IPS-18a (cell line): ENCODE results near the gene RHCG.
A peak's percentile ranks its signal among the peaks of the same experiment; 100 is the strongest.
"Not testable (repeated sequence)": the region's sequence is repeated elsewhere in the genome, so short reads cannot be mapped to it uniquely, and the experiment has no call there.

Experiments
- H3K27ac ChIP-seq: one replicate; pipeline ENCODE4 v1.5.1; 2013; ENCODE audit warnings: low read length
- H3K27me3 ChIP-seq: one replicate; pipeline ENCODE4 v1.6.1; 2013; ENCODE audit warnings: mild to moderate bottlenecking, low read length; ENCODE audit not compliant: control insufficient read depth, insufficient read depth
- H3K36me3 ChIP-seq: one replicate; pipeline ENCODE4 v1.6.1; 2013; ENCODE audit warnings: low read depth, low read length; ENCODE audit not compliant: control insufficient read depth
- H3K4me1 ChIP-seq: one replicate; pipeline ENCODE4 v1.6.1; 2013; ENCODE audit warnings: low read depth, low read length; ENCODE audit not compliant: control insufficient read depth
- H3K4me3 ChIP-seq: one replicate; pipeline ENCODE4 v1.5.1; 2013; ENCODE audit warnings: low read length
- H3K9ac ChIP-seq: one replicate; pipeline ENCODE4 v1.6.1; 2013; ENCODE audit warnings: mild to moderate bottlenecking, low read length, moderate library complexity
- H3K9me3 ChIP-seq: one replicate; pipeline ENCODE4 v1.6.1; 2013; ENCODE audit warnings: low read depth, low read length; ENCODE audit not compliant: control insufficient read depth

The RHCG gene

DNA sequence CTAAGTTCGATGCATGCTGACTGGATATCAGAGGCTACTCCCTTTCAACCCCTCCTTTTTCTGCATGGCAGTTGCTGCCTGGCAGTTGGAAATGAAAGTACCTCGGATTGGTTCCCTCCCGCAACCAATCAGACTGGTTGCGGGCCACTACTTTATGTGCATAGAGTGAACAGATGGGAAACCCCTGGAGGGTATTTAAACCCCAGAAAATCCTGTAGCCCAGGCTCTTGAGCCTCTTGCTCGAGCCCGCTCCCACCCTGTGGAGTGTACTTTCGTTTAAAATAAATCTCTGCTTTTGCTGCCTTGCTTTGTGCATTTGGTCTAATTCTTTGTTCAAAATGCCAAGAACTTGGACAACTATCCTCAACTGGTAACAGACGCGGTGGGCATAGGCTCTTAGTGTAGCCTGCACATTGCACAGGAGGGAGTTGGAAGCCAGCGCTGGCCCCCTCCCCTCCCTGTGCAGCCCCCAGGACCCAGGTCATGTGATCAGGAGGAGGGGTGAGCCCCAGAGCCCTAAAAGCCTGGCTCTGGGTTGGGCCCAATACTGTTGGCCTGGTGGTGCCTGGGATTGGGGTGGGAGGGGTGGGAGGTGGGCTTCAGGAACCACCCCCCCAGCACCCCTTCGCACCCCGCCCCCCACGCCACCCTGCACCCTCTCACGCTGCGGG, 26.8 kb downstream of the RHCG start:
- Histone ChIP-seq H3K27me3 (no peaks in the 10 kb centered on the region), H3K9me3 (no peaks in the 10 kb centered on the region), H3K9ac (no peak overlapping the region), H3K4me3 (no peak overlapping the region), H3K36me3 (no peaks in the 10 kb centered on the region), H3K4me1 (peaks cover 17% of the 10 kb centered on the region), H3K27ac (no peak overlapping the region)

DNA sequence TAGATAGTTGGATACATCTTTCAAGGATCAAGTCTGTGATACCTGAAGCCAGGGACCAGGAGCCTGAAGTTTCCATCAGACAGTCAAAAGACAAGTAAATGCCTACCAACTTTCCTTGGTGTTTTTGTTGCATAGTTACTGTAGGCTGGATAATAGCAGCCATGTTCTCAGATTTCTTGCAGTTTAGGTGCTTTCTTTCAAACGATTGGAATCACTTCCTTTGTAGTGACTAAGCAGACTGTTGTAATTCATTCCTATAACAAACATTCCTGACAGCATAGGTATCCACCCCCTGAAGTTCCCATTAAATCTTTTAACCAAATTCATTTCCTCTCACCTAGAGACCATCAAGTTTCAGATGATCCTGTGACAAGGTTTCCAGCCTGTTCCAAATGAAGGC, 27.6 kb downstream of the RHCG start:
- H3K9ac ChIP-seq, H3K36me3 ChIP-seq, H3K27me3 ChIP-seq, H3K9me3 ChIP-seq: not testable (repeated sequence)
- peak overlapping the region; percentile 20 for H3K27ac ChIP-seq
- H3K4me1 ChIP-seq, result peaks cover 17% of the 10 kb centered on the region
- H3K4me3 ChIP-seq, result peak overlapping the region; percentile 5

DNA sequence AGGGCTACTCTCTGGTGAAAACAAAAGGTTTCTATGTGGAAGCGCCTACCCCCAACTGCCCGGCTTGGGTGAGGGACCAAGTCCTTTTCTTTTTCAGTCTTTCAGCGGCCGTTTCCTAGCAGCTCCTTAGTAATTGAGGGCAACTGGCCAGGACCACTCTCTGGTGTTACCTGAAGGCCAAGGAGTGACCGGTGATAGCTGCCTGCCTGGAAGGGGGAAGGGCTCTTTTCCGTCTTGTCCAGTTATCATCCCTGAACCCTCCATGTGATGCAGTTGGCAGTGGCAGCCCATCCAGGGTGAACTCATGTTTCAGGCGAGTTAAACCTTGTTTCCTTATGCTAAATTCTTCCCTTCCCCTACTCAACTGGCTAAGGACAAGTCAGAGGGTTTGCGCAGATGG, 33.3 kb downstream of the RHCG start:
- Histone ChIP-seq H3K27ac (no peak overlapping the region), H3K9ac (no peak overlapping the region), H3K4me1 (peaks cover 12% of the 10 kb centered on the region), H3K27me3 (peaks cover 42% of the 10 kb centered on the region), H3K4me3 (no peak overlapping the region), H3K36me3 (no peaks in the 10 kb centered on the region), H3K9me3 (no peaks in the 10 kb centered on the region)

DNA sequence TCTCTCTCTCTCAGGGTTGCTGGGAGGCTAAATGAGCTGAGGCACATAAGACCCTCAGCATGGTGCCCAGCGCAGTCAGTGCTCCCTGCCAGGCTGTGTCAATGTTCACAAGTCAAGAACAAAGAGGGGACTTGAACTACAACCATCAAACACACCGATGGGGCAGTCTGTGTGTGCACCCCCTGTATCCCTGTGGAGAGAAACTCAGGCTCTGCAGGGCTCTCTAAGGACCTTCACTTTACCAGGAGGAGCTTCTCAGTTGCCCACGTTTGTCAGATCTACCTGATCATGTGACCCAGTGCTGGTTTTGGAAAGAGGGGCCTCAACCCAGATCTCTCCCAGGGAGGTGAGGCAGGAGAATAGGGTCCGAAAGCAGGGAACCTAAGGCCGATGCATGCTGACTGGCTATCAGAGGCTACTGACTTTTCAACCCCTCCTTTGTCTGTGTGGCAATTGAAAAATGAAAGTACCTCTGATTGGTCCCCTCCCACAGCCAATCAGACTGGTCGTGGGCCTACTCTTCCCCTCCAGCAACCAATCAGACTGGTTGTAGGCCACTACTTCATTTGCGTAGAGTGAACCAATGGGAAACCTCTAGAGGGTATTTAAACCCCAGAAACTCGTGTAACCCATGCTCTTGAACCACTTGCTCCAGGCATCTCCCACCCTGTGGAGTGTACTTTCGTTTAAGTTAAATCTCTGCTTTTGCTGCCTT, 34.0 kb downstream of the RHCG start:
- Histone ChIP-seq H3K4me3 (no peak overlapping the region), H3K4me1 (peaks cover 12% of the 10 kb centered on the region), H3K9ac (no peak overlapping the region), H3K27me3 (peaks cover 50% of the 10 kb centered on the region), H3K27ac (no peak overlapping the region), H3K36me3 (no peaks in the 10 kb centered on the region), H3K9me3 (no peaks in the 10 kb centered on the region)

DNA sequence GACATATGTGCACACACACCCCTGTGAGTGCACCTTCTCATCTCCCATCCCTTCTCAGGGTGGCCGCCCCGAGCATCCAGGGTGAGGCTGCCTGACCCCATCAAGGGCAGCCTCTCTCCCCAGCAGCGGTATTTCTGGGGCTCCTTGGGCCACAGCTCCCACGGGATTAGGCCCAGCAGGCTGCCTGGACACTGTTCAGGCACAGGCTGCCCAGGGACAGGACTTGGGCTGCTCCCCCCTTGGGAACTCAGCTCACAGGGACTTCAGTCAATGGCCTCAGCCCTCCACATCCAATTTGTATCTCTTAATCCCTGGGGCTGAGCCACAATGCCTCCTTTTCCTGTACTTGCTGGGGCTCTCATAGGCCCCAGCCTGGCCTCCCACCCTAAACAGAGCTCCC, 35.0 kb downstream of the RHCG start:
- Histone ChIP-seq H3K27ac (no peak overlapping the region), H3K4me1 (peaks cover 12% of the 10 kb centered on the region), H3K36me3 (no peaks in the 10 kb centered on the region), H3K4me3 (no peak overlapping the region), H3K9me3 (no peaks in the 10 kb centered on the region), H3K27me3 (peaks cover 51% of the 10 kb centered on the region), H3K9ac (no peak overlapping the region)

DNA sequence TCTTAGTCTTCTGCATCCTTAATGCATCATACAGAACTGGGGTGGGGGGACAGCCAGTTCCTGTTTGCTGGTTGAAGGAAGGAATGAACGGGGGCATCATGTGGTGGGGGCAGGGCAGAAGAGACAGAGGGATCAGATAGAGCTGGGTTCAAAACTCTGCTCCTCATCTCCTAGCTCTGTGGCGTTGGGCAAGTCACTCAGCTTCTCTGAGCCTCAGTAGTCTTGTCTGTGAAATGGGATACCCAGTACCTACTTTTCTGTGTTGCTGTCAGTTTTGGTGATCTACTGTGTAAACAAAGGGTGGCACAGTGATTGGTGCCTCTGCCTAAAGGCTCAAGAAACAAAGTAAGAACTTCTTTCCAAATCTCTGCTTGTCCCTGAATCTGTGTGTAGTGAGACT, 36.3 kb downstream of the RHCG start:
- Histone ChIP-seq H3K27ac (no peak overlapping the region), H3K9me3 (no peaks in the 10 kb centered on the region), H3K27me3 (peaks cover 57% of the 10 kb centered on the region), H3K36me3 (no peaks in the 10 kb centered on the region), H3K4me3 (no peak overlapping the region), H3K9ac (no peak overlapping the region), H3K4me1 (peaks cover 12% of the 10 kb centered on the region)

DNA sequence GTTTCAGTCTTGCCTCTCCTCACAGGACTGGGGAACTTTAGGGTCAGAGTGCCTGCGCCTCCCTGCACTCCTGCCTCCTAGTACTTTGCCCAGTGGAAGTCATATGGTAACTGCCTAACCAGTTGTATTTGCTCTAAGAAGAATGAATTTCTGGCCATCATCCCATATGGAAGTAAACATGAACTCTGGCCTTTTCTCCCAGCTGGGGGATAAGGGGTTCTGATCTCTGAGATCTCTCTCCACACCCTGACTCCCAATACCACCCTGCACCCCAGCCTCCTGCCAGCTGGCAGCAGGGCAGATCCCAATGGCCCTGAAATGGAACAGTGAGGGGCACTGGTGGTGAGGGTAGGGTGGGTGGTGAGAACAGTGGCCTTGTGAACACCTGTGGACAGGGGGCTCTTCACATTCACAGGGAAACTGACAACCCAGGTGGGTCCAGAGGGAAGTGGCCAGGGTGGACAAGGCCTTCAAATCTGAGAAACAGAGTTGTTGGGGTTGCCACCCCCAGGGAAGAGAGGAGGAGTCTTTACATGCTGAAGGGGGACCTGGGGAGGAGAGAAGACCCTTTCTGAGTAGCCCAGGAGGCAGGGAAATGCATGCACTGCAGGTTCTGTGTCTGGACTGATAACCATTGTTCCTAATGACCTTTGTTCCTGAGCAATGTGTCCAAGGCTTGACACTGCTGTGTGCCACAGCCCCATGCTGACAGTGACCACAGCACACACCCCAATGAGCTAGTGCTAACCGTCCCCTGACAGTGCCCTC, 36.9 kb downstream of the RHCG start:
- H3K27ac ChIP-seq, result no peak overlapping the region
- no peaks in the 10 kb centered on the region for H3K36me3 ChIP-seq

DNA sequence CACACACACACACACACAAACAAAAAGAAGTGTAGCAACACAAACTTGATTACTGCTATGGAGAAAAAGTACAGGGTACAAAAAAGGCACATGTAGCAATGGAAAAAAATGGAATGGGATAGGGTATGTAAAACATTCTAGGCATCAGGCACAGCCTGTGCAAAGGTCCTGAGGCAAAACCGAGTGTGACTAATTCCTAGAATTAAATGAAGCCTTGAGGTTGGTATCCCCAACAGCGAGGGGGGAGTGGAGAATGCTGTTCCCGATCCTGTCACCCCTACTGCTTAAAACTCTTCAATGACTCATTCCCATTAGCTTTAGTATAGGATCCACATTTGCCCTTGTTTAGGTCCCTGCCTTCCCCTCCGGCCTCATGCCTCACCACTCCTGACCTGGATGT, 37.9 kb downstream of the RHCG start:
- no peaks in the 10 kb centered on the region for H3K9me3 ChIP-seq
- H3K27me3 ChIP-seq, result peaks cover 60% of the 10 kb centered on the region
- peaks cover 12% of the 10 kb centered on the region for H3K4me1 ChIP-seq
- H3K4me3 ChIP-seq, result no peak overlapping the region
- H3K9ac ChIP-seq, result no peak overlapping the region
- no peaks in the 10 kb centered on the region for H3K36me3 ChIP-seq
- no peak overlapping the region for H3K27ac ChIP-seq

More for the DNA sequence above, 36.9 kb downstream of the RHCG start:
- Histone ChIP-seq H3K9me3 (no peaks in the 10 kb centered on the region), H3K4me1 (peaks cover 12% of the 10 kb centered on the region), H3K27me3 (peaks cover 63% of the 10 kb centered on the region), H3K4me3 (no peak overlapping the region), H3K9ac (no peak overlapping the region)

DNA sequence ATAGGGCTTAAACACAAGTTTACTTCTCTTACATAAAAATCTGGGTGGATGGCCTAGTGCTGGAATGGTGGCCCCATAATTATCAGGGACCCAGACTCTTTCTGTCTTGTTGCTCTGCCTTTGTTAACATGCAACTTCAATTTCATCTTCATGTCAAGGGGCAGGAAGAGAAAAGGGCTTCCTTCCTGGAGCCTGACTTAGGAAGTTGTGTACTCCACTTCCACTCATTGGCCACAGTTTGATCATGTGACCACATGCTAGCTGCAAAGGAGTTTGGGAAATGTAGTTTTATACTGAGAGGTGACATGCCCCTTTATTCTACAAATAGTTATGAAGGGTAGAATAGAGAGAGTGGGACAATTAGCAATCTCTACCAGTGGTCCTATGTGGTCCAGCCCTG, 39.3 kb downstream of the RHCG start:
- Histone ChIP-seq H3K4me1 (peaks cover 12% of the 10 kb centered on the region), H3K9ac (no peak overlapping the region), H3K27ac (no peak overlapping the region), H3K27me3 (peaks cover 62% of the 10 kb centered on the region), H3K36me3 (no peaks in the 10 kb centered on the region), H3K4me3 (no peak overlapping the region), H3K9me3 (no peaks in the 10 kb centered on the region)

DNA sequence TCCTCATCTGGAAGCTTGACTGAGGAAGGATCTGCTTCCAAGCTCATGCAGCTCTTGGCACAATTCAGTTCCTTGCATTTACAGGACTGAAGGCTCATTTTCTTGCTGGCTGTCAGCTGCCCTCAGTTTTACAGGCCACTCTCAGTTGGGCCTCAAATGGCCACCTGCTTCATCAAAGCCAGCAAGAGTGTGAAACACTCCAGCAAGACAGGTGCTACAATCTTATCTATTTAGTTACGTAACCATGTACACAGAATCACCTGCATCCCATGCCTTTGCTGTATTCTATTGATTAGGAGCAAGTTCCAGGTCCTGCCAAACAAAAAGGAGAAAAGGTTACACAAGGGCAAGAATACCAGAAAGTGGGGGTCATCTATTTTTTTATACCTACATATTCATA, 40.8 kb downstream of the RHCG start:
- Histone ChIP-seq H3K9ac (no peak overlapping the region), H3K27me3 (peaks cover 61% of the 10 kb centered on the region), H3K4me3 (no peak overlapping the region), H3K27ac (no peak overlapping the region), H3K4me1 (peaks cover 6% of the 10 kb centered on the region), H3K9me3 (no peaks in the 10 kb centered on the region), H3K36me3 (no peaks in the 10 kb centered on the region)

DNA sequence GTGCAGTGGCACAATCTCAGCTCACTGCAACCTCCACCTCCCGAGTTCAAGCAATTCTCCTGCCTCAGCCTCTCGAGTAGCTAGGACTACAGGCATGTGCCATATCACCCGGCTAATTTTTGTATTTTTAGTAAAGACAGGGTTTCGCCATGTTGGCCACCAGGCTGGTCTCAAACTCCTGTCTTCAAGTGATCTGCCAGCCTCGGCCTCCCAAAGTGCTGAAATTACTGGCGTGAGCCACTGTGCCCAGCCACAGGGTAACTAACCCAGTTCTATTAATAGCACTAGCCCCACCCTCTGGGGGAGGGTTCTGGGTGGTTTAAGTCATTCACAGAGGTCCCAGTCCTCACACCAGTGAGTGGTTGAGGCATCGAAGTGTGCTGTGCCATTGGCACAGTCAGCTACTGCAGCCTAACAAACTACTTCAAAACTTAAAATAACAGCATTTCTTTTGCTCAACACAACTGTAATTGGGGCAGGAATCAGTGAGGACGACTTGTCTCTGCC, 44.0 kb downstream of the RHCG start:
- H3K9ac ChIP-seq, result no peak overlapping the region
- no peak overlapping the region for H3K4me3 ChIP-seq
- peaks cover 31% of the 10 kb centered on the region for H3K27me3 ChIP-seq
- no peak overlapping the region for H3K27ac ChIP-seq
- H3K9me3 ChIP-seq, result no peaks in the 10 kb centered on the region
- peaks cover 7% of the 10 kb centered on the region for H3K4me1 ChIP-seq
- H3K36me3 ChIP-seq, result no peaks in the 10 kb centered on the region
